MM.1S (cell line): ENCODE results near the gene APOBEC3C.
"Not testable (repeated sequence)": the region's sequence is repeated elsewhere in the genome, so short reads cannot be mapped to it uniquely, and the experiment has no call there.

Experiments used
- DNase-seq: peaks from one replicate; pipeline ENCODE4 v3.0.0-alpha.2; 2015
- H2AFZ ChIP-seq: fragments of 300-600 bp; sonication (generic); 2 replicates; pipeline ENCODE4 v1.6.0; 2016; ENCODE audit warnings: antibody characterized with exemption, low read length
- H3F3A ChIP-seq: fragments of 300-600 bp; sonication (generic); 2 replicates; pipeline ENCODE4 v1.6.1; 2016; ENCODE audit warnings: mild to moderate bottlenecking, antibody characterized with exemption, low read length, moderate library complexity, mixed read lengths; ENCODE audit not compliant: insufficient read depth
- H3K27ac ChIP-seq: fragments of 300-600 bp; sonication (generic); 2 replicates; pipeline ENCODE4 v1.5.1; 2016; ENCODE audit warnings: mild to moderate bottlenecking, low read length
- H3K27me3 ChIP-seq: fragments of 300-600 bp; sonication (generic); replicated peaks from 2 replicates; pipeline ENCODE4 v1.6.0; 2016; ENCODE audit warnings: low read length; ENCODE audit not compliant: insufficient read depth
- H3K36me3 ChIP-seq: fragments of 300-600 bp; sonication (generic); replicated peaks from 2 replicates; pipeline ENCODE4 v1.6.1; 2016; ENCODE audit warnings: mild to moderate bottlenecking, low read length, mixed read lengths; ENCODE audit not compliant: insufficient read depth
- H3K4me1 ChIP-seq: fragments of 300-600 bp; sonication (generic); 2 replicates; pipeline ENCODE4 v1.6.1; 2016; ENCODE audit warnings: low read length, mixed read lengths
- H3K4me2 ChIP-seq: fragments of 300-600 bp; sonication (generic); 2 replicates; pipeline ENCODE4 v1.6.0; 2016; ENCODE audit warnings: low read depth, low read length
- H3K4me3 ChIP-seq: fragments of 300-600 bp; sonication (generic); 2 replicates; pipeline ENCODE4 v1.5.1; 2016; ENCODE audit warnings: low read length, mixed read lengths
- H3K79me2 ChIP-seq: fragments of 300-600 bp; sonication (generic); 2 replicates; pipeline ENCODE4 v1.6.1; 2016; ENCODE audit warnings: mixed run types, low read length, mixed read lengths
- H3K9ac ChIP-seq: fragments of 300-600 bp; sonication (generic); 2 replicates; pipeline ENCODE4 v1.6.1; 2016; ENCODE audit warnings: low read length, mixed read lengths
- H3K9me2 ChIP-seq: fragments of 300-600 bp; sonication (generic); replicated peaks from 2 replicates; pipeline ENCODE4 v1.6.1; 2016; ENCODE audit warnings: mild to moderate bottlenecking, low read length, mixed read lengths; ENCODE audit not compliant: insufficient read depth
- H3K9me3 ChIP-seq: fragments of 300-600 bp; sonication (generic); replicated peaks from 2 replicates; pipeline ENCODE4 v1.6.1; 2016; ENCODE audit warnings: mild to moderate bottlenecking, low read length, mixed read lengths; ENCODE audit not compliant: insufficient read depth
- H4K20me1 ChIP-seq: fragments of 300-600 bp; sonication (generic); 2 replicates; pipeline ENCODE4 v1.6.1; 2016; ENCODE audit warnings: mild to moderate bottlenecking, low read length, moderate library complexity, mixed read lengths; ENCODE audit not compliant: insufficient read depth
- EZH2 ChIP-seq: fragments of 300-600 bp; sonication (generic); optimal IDR thresholded peaks from 2 replicates; pipeline ENCODE3; 2017; ENCODE audit warnings: low read depth, mild to moderate bottlenecking, antibody characterized with exemption, low read length, mixed read lengths
- EZH2phosphoT487 ChIP-seq: fragments of 300-600 bp; sonication (generic); IDR thresholded peaks from 2 replicates; pipeline ENCODE4 v1.6.1; 2018; ENCODE audit warnings: antibody characterized with exemption, low read length
- TF ChIP-seq, protein P1 (sequence below): fragments of 300-600 bp; sonication (generic); IDR thresholded peaks from 2 replicates; pipeline ENCODE4 v1.5.1; 2016; ENCODE audit warnings: antibody characterized with exemption, low read length, mixed read lengths

The APOBEC3C gene

DNA sequence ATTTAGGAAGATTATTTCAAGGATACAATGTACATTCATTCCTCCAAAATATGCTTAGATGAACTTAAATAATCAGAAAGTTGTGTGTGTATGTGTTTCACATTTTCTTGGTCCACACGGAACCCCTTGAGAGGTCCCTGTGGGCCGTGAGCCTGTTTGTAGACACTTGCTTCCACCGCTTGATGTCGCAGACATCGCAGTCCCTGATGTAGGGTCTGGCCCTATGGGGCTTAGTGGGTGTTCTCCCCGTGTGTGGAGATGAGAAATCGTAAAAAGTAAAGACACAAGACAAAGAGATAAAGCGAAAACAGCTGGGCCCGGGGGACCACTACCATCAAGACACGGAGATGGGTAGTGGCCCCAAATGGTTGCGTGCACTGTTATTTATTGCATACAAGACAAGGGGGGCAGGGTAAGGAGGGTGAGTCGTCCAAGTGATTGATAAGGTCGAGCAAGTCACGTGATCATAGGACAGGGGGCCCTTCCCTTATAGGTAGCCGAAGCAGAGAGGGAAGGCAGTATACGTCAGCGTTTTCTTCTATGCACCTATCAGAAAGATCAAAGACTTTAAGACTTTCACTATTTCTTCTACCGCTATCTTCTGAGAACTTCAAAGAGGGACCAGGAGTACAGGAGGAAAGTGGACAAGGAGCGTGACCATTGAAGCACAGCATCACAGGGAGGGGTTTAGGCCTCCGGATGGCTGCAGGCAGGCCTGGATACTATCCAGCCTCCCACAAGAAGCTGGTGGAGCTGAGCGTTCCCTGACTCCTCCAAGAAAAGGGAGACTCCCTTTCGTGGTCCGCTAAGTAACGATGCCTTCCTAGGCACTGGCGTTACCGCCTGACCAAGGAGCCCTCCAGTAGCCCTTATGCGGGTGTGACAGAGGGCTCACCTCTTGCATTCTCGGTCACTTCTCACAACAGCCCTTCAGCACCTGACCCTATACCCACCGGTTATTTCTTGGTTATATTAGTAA lies 1.2 kb upstream of the APOBEC3C start:
- Histone ChIP-seq H3K9me3 (no peaks in the 10 kb centered on the region), H3K4me3 (peak overlapping the region; percentile 81; the same call in 1 of the 2 replicates), H3K4me1 (peaks cover 4% of the 10 kb centered on the region; the same call in 1 of the 2 replicates), H3K36me3 (no peaks in the 10 kb centered on the region), H3K79me2 (peaks cover 33% of the 10 kb centered on the region), H3K9ac (peak overlapping the region; percentile 79; the same call in 1 of the 2 replicates), H3K9me2 (no peaks in the 10 kb centered on the region), H3F3A (peaks cover 15% of the 10 kb centered on the region; the same call in 1 of the 2 replicates), H4K20me1 (no peaks in the 10 kb centered on the region), H3K27me3 (no peaks in the 10 kb centered on the region), H3K27ac (peak overlapping the region; percentile 80; the same call in 1 of the 2 replicates), H3K4me2 (peak overlapping the region; percentile 74), H2AFZ (no peak overlapping the region)
- DNase-seq, result no peak
- no peak for TF ChIP-seq EZH2
- no peak for TF ChIP-seq EZH2phosphoT487
- TF ChIP-seq, protein P1, sequence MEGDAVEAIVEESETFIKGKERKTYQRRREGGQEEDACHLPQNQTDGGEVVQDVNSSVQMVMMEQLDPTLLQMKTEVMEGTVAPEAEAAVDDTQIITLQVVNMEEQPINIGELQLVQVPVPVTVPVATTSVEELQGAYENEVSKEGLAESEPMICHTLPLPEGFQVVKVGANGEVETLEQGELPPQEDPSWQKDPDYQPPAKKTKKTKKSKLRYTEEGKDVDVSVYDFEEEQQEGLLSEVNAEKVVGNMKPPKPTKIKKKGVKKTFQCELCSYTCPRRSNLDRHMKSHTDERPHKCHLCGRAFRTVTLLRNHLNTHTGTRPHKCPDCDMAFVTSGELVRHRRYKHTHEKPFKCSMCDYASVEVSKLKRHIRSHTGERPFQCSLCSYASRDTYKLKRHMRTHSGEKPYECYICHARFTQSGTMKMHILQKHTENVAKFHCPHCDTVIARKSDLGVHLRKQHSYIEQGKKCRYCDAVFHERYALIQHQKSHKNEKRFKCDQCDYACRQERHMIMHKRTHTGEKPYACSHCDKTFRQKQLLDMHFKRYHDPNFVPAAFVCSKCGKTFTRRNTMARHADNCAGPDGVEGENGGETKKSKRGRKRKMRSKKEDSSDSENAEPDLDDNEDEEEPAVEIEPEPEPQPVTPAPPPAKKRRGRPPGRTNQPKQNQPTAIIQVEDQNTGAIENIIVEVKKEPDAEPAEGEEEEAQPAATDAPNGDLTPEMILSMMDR, result no peak

DNA sequence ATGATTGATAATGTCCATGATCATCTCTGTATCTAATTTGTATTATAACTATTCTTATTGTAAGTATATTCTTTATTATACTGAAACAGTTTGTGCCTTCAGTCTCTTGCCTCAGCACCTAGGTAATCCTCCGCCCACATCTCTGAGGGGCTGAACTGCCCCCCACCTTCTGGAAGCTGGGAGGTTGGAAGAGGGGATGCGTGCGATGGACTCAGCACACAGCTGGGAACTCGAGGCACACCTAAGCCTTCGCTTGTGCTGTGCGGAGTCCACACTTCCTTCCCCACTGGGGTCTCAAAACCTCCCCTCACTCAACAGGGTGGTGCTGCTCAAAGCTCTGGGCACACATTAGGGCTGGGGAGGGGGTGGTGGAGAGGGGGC lies 506 bp upstream of the APOBEC3C start:
- not testable (repeated sequence) for DNase-seq, H4K20me1 ChIP-seq, H3K27me3 ChIP-seq, H3K36me3 ChIP-seq, H3K4me1 ChIP-seq, H3K9me2 ChIP-seq, H3K9me3 ChIP-seq
- Histone ChIP-seq H3F3A (peaks cover 20% of the 10 kb centered on the region; the same call in 1 of the 2 replicates), H3K4me3 (peak overlapping the region; percentile 81), H3K9ac (peak overlapping the region; percentile 79), H2AFZ (peak overlapping the region; percentile 55; the same call in 1 of the 2 replicates), H3K79me2 (peaks cover 40% of the 10 kb centered on the region), H3K27ac (peak overlapping the region; percentile 80), H3K4me2 (peak overlapping the region; percentile 74)

DNA sequence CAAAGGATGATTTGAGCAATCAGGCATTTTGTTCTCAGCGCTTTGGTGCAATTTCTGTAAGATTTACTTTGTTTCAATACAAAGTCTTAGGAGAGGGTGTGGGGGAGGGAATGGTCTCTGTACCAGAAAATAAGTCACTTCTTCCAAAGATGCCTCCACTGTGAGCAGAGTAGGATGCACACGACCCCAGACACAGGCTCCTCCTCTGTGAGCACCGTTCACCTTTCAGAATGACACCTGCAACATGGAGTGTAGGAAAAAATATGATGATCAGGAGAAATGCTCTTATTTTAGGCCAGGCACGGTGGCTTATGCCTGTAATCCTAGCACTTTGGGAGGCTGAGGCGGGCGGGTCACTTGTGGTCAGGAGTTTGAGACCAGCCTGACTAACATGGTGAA lies 665 bp downstream of the APOBEC3C start:
- Histone ChIP-seq H3K27ac (peak overlapping the region; percentile 80; the same call in 1 of the 2 replicates), H2AFZ (peak overlapping the region; percentile 55), H3F3A (peaks cover 26% of the 10 kb centered on the region), H3K4me3 (peak overlapping the region; percentile 81), H3K4me2 (peak overlapping the region; percentile 74; the same call in 1 of the 2 replicates), H3K79me2 (peaks cover 40% of the 10 kb centered on the region), H3K9ac (peak overlapping the region; percentile 79)
- not testable (repeated sequence) for H4K20me1 ChIP-seq, DNase-seq, H3K27me3 ChIP-seq, H3K9me2 ChIP-seq, H3K36me3 ChIP-seq, H3K4me1 ChIP-seq, H3K9me3 ChIP-seq

DNA sequence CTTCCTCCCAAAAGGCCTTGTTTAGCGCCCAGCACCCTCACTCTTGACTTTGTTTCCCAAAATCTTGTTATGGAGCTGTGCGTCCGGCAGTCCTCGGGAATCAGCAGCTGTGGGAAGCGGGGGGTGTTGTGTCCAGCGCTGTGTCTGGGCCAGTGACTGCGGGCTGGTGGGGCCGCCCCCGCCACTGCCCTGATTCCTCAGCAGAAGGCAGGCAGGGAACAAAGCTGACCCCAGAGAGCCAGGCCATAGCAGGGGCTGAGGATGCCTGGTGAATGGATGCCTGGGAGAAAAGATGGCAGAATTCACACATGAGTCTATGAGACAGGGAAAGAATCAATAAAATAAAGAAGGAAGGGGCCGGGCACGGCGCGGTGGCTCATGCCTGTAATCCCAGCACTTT lies 2.5 kb downstream of the APOBEC3C start:
- no peak overlapping the region for H3K27ac ChIP-seq
- H3K4me1 ChIP-seq, result peaks cover 12% of the 10 kb centered on the region

More for the DNA sequence above, 2.5 kb downstream of the APOBEC3C start:
- peaks cover 34% of the 10 kb centered on the region for H3F3A ChIP-seq
- TF ChIP-seq EZH2, result no peak
- TF ChIP-seq EZH2phosphoT487, result no peak
- TF ChIP-seq, protein P1, result no peak
- no peaks in the 10 kb centered on the region for H3K27me3 ChIP-seq
- no peak overlapping the region for H2AFZ ChIP-seq
- no peak overlapping the region for H3K4me2 ChIP-seq
- DNase-seq, result no peak
- no peaks in the 10 kb centered on the region for H3K9me3 ChIP-seq
- H3K9ac ChIP-seq, result no peak overlapping the region
- no peaks in the 10 kb centered on the region for H4K20me1 ChIP-seq
- H3K9me2 ChIP-seq, result no peaks in the 10 kb centered on the region
- peaks cover 45% of the 10 kb centered on the region for H3K79me2 ChIP-seq
- H3K4me3 ChIP-seq, result no peak overlapping the region
- H3K36me3 ChIP-seq, result no peaks in the 10 kb centered on the region
